GM10266 (cell line): ENCODE measurements around the gene M1AP.

Experiments
- DNase-seq: peaks from one replicate; pipeline ENCODE4 v3.0.0; 2012; ENCODE audit errors: extremely low spot score
- CTCF ChIP-seq: IDR thresholded peaks from 2 replicates; pipeline ENCODE4 v1.5.1; 2012; ENCODE audit warnings: mild to moderate bottlenecking, low read depth; ENCODE audit not compliant: control insufficient read depth, insufficient read depth; ENCODE audit errors: missing control alignments

Gene M1AP

GRCh38 chr2:74676331-74676730, 28.2 kb upstream of the M1AP start:
- DNase-seq, result no peak
- no peak for TF ChIP-seq CTCF

GRCh38 chr2:74675090-74675489, 27.0 kb upstream of the M1AP start:
- DNase-seq, result no peak

GRCh38 chr2:74673826-74674528, 25.8 kb upstream of the M1AP start:
- TF ChIP-seq CTCF, result no peak

More at GRCh38 chr2:74675090-74675489, 27.0 kb upstream of the M1AP start:
- TF ChIP-seq CTCF, result no peak

GRCh38 chr2:74671479-74671878, 23.3 kb upstream of the M1AP start:
- TF ChIP-seq CTCF, result no peak
- DNase-seq, result no peak

More at GRCh38 chr2:74673826-74674528, 25.8 kb upstream of the M1AP start:
- no peak for DNase-seq

- DNase-seq, result no peak
- TF ChIP-seq CTCF, result no peak
Observed at GRCh38 chr2:74670263-74670662, 22.1 kb upstream of the M1AP start.

- no peak for DNase-seq
- TF ChIP-seq CTCF, result no peak
Observed at GRCh38 chr2:74668087-74668486, 20.0 kb upstream of the M1AP start.

GRCh38 chr2:74659462-74659861, 11.3 kb upstream of the M1AP start:
- no peak for DNase-seq
- no peak for TF ChIP-seq CTCF
